HG03575 (cell line): ENCODE results near the gene C1QTNF3.
"Not testable (repeated sequence)": the region's sequence is repeated elsewhere in the genome, so short reads cannot be mapped to it uniquely, and the experiment has no call there.

Experiments
- ATAC-seq: cut with Tn5 transposase; IDR thresholded peaks from one replicate; pipeline ENCODE4 v1.9.1; 2021; ENCODE audit not compliant: unreplicated experiment, insufficient number of reproducible peaks, low FRiP score; ENCODE audit errors: extremely low read depth

C1QTNF3 gene

DNA sequence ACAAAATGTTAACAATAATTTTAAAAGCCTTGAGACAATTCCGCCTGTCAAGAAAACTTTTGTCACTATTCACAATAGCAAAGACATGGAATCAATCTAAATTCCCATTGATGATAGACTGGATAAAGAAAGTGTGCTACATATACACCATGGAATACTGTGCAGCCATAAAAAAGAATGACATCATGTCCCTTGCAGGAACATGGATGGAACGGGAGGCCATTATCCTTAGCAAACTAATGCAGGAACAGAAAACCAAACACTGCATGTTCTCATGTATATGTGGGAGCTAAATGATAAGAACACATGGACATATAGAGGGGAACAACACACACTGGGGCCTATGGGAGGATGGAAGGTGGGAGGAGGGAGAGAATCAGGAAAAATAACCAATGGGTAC lies 12.4 kb downstream of the C1QTNF3 start:
- not testable (repeated sequence) for ATAC-seq

DNA sequence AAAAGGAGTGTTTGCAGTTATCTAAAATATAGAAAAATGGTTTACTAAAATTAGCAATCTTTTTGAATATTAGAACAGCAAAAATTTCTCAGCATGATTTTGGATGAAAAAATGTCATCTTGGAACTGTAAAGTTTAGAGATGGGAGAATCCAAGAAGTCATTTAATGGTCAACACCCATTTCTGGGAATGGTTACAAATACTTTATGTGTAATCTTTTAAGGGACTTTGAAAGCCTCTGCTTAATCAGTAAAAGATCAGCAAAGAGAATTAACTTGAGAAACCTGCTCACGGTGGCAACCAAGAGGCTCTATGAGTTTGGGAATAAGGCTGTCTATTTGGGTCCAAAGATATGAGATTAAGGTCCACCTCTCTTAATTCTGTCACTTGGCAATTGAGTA lies 13.0 kb downstream of the C1QTNF3 start:
- no peak for ATAC-seq

DNA sequence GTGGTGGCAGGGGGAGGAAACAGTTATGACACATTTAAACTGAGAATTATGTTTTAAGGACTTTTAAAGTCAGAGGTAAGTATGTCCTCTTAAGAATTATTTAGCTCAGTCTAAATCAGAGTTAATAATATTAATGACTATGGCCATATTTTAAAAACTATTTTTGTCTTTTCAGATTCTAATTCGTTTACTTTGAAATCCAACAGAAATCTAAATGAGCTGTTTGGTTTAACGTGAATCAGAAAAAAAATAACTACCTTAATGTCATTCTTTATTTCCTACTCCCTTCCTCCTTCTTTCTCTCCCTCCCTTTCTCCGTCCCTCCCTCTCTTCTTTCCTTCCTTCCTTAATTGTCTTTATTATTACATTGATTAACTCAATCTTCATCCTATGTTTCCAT lies 14.7 kb downstream of the C1QTNF3 start:
- ATAC-seq, result no peak

DNA sequence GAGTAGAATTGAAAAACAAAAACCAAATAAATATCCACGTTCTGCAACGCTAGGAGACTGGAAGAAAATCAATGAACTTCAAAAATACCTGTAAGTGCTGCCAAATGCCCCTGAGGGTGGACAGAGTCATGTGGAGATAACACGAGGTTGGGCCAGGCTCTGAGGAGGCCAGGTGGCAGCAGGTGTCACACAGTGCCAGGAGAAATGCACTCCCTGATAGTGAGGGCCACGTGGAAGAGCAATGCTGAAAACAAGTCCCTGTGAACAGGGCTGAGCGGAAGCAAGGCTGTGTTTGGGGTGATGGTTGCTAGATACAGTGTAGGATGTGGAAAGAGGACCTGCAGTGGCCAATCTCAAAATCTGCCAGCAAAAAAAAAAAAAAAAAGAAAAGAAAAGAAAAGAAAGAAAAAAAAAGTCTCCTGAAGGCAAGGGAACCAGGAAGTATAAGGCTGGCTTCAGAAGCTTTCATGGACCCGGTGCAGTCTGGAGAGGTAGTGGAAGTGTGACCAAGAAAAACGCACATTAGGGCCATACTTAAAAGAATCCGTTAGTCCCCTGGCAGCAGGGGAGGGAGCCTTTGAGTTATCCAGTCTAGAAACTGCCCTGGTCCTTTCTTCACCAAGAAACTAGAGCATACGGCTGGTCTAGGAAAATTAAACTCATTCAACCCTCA lies 16.8 kb downstream of the C1QTNF3 start:
- no peak for ATAC-seq

DNA sequence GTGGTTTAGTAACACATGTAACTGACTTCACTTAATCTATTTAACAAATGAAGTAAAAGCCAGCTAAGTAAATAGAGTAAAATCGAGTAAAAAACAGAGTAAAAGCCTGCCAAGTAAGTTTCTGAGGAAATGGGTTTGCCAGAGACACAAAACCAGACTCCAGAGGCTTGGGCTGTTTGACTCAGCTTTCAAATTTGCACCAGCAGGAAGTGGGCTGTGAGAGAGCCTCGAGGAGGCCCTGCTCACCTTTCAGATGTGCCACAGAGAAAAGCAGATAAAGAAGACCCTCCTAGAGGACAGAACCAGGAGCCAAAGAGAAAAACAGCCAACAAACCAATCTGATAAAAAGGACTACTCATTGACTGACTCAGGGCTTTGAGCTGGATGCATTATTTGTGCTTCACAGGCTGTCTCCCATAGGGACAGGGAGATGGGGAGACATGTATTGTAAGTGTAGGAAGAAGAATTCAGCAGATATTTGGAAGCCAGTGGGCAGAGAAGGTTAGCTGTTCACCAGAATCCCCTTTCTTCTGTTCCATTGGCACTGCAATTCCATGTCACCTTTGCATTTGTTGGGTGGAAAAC lies 20.8 kb downstream of the C1QTNF3 start:
- ATAC-seq, result peak; percentile 76

DNA sequence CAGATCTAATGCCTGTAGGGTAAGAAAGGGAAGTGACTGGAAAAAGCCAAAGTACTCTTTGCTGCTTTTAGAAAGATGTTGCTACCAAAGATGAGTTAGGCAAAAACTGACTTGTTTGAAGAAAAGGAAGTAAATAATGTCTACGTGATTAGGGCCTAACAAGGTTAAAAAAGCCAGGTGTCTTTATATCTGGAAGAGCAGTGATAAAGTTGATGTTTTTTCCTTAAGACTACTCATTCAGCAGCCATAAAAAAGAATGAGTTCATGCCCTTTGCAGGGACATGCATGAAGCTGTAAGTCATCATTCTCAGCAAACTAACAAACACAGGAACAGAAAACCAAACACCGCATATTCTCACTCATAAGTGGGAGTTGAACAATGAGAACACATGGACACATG lies 21.7 kb downstream of the C1QTNF3 start:
- ATAC-seq, result no peak

DNA sequence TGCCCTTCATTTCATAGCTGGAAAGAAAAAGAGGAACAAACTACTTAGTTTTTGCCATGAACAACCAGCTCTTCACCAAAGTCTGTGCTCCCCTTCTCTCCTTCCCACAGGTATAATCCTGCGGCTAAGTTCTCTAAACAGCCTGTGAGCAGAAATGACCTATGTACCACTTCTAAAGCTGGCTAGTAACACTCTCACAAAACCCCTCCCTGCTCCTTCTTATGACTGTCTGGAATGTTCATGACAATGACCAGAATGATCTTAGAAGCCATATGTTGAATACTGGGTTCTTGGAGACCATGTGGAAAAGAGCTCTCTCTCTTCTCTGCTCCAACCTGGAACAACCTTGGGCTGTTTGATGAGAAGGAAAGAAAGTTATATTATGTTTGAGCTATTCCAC lies 22.3 kb downstream of the C1QTNF3 start:
- no peak for ATAC-seq

DNA sequence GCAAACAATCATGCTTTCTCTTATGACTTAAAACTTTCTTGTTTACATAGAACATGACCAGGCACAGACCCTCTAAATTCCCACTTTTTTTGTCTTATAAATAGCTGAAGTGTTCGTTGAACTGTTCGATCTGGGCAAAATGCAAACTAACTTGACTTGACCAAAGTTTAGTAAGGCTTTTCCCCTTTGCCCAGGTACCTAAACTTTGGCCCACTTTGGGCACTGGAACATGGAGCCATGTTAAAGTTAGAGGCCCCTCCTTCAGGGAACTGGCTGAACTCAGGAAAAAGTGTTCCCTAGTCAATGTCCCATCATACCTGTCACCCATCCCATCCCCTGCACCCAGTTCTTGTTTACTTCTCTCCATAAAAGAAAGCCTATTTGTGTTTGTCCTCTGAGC lies 25.8 kb downstream of the C1QTNF3 start:
- ATAC-seq, result no peak

DNA sequence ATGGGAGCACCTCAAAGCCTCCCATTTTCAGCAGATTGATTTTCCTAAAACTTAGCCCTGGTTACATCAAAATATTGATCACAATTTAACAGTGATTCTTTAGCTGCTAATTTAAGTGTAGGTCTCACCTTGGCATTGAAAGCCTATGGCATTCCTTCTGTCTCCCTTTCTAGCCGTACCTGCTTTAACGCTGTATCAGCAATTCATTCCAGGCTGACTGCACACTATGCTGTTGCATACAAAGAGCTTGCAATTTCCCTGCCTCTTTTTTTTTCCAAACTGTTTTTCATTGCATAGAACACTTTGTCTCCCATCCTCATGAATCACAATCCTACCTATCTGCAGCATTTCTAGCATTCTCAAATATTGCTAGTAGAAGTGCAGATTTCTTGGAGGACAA lies 26.3 kb downstream of the C1QTNF3 start:
- ATAC-seq, result no peak

DNA sequence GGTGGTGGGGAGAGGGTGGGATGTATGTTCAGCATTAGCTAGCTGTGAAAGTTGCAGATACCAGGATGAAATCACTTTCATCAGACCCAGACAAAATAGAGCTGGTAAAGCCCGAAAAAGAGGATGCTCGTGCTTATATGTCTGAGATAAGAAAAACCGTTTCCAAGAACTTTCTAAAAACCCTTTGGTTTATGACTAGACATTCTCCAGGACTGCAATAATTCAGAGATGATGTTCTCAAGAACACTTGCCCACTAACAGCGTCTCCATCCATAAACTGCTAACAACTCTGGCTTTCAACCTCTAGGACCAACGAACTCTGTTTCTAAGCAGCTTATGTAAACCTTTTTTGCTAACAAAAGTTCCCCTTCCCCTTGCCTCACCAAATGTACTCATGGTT lies 26.8 kb downstream of the C1QTNF3 start:
- ATAC-seq, result no peak

DNA sequence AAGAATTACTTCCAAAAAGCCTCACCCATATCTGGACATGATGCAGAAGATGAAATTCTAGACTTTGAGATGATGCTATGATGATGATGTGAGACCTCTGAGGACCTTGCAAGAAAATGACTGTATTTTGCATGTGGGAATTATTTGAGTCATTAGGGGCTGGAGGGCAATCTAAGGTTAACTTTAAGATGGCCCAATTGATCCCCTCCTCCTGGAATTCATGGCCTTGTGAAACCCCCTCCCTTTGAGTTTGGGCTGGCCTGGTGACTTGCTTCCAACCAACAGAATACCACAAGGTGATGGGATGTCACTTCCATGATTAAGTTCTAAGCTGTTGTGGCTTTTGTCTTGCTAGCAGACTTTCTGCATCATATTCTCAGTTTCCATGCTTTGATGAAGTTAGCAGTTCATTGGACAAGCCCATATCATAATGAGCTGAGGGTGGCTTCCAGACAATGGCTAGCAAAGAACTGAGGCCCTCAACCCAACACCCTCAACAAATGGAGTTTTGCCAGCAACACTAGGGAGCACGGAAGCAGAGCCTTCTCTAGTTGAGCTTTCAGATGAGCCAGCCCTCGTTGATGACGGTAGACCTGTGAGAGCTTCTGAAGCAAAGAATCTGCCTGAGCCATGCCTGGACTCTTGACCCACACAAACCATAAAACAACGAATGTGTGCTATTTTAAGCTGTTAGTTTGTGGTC lies 27.7 kb downstream of the C1QTNF3 start:
- ATAC-seq, result no peak

DNA sequence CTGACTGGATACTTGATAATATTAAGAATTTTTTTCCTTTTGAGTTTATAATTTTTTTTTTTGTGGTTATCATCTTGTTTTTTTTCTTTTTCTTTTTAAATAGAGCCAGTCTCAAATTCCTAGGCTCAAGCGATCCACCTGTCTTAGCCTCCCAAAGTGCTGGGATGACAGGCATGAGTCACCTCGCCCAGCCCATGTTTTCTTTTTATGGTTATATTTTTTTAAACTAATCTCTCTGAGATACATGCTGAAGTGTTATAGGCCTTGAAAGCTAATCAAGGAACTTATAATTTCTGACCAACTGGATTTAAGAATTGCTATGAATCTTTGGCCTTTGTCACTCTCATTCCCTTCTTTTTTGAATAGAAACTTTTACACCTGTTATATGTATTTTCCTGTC lies 28.4 kb downstream of the C1QTNF3 start:
- ATAC-seq, result no peak

DNA sequence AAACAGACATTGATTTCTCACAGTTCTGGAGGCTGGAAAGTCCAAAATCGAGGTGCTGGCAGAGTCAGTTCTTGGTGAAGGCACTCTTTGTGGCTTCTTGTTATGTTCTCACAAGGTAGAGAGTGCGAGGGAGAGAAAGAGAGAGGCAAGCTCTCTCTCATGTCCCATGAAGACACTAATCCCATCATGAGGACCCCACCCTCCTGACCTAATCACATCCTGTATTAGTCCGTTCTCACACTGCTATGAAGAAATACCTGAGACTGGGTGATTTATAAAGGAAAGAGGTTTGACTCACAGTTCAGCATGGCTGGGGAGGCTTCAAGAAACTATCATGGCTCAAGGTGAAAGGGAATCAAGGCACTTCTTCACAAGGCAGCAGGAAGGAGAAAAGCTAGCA lies 29.5 kb downstream of the C1QTNF3 start:
- ATAC-seq, result no peak

DNA sequence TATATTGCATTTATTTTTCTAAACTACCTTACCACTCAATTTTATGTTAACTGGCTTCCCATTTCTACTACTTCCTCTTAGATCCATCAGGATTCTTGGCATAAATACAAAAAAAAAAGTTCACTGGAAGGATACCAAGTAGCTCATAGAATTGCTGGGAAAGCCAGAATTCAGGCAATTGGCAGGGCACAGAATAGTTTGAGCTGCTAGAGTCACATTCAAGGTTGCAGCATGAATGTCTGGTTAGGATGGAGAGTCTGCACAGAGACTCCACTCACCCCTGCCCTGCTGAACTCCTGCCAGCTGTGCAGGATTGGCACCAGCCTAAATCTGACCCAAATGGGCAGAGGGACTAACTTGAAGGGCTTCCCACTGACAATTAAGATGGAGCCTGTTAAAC lies 30.2 kb downstream of the C1QTNF3 start:
- no peak for ATAC-seq

DNA sequence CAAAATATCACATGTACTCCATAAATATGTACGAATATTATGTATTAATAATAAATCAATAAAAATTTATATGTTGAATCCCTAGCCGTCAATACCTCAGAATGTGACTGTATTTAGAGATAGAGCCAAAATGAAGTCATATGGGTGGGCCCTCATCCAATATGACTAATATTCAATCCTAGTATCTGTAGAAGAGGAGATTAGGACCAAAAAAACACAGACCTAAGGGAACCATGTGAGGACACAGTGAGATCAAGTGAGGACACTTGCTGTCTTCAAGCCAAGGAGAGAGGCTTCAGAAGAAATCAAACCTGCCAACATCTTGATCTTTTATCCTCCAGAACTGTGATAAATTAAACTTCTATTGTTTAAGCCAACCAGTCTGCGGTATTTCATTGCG lies 31.5 kb downstream of the C1QTNF3 start:
- ATAC-seq, result no peak

DNA sequence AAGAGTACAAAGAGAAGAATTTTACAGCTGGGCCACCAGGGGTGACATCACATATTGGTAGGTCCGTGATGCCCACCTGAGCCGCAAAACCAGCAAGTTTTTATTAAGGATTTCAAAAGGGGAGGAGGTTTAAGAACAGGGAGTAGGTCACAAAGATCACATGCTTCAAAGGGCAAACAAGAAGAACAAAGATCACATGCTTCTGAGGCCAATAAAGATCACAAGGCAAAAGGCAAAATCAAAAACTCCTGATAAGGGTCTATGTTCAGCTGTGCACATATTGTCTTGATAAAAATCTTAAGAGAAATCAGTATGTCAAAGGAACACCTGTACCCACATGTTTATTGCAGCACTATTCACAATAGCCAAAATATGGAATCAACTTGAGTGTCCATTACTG lies 32.9 kb downstream of the C1QTNF3 start:
- ATAC-seq, result not testable (repeated sequence)

DNA sequence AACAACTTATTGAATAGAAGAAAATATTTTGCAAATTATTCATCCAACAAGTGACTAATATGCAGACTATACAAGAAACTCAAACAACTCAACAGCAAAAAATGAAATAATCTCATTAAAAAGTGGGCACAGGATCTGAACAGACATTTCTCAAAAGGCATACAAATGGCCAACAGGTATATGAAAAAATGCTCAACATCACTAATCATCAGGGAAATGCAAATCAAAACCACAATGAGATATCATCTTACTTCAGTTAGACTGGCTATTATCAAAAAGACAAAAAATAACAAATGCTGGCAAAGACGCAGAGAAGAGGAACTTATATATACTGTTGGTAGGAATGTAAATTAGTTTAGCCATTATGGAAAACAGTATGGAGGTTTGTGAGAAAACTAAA lies 33.4 kb downstream of the C1QTNF3 start:
- no peak for ATAC-seq

DNA sequence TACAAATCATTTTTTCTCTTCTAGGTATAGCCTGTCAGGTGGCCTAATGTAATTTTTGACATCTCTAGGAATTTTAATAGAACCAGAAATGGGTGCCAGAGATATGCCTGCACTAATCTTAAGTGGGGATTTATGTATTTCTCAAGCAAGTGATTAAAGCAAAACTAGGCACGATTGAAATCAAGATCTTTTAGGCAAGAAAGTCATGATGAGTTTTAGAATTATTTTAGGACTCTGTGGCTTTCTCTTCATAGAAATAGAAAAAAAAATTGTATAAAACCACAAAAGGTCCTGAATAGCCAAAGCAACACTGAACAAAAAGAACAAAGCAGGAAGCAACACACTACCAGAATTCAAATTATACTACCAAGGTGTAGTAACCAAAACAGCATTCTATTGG lies 34.2 kb downstream of the C1QTNF3 start:
- no peak for ATAC-seq

DNA sequence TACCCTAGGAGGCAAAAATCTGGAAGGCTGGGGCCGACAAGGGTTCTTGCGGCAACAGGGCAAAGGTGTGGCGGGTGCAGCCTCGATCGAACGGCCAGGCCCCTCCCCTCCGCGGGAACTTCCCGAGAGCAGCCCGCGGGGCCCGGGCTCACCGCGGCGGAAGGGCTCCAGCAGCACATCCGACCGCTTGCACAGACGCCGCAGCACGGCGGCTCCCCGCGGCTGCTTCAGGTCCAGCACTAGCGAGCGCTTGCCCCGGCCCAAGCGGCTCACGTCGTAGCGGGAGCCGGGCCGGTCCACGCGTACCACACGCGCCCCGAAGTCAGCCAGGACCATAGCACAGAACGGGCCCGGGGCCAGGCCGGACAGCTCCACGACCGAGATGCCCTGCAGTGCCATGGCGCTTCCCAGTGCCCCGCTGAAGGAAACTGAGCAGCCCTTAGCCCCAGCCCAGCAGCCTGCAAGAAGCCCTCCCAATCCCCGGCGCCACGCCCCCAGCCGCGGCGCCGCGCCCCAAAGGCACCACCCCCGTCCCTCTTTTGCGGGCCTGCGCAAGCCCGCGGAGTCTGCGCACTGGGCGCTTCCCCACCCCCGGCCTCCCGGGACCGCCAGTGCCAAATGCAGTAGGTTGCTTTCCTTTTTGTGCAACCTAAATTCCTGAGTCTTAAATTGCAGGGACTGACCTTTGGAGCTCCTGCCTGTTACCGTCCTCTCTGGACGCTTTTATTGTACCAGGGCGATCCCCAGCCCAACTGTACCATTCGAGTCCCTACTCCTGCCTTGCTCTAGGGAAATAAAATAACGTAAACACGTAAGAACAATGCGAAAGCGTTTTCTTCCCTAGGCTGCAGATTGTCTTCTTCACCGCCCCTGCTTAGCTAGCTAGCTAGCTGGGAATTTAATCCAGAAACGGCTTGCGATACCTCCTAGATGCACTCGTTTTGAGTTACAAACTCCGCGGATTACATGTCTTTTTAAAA lies 35.1 kb downstream of the C1QTNF3 start, which contains the start of gene AMACR:
Gene AMACR, minus strand, starts transcription at position 430 of the 980 bp plus-strand sequence. Its CDS starts 31 bp downstream, at position 399.
- peak; percentile 50 for ATAC-seq
